SK-N-MC (cell line): ENCODE data around the gene IL1R1.

Experiments used
- DNase-seq: peaks from one replicate; pipeline ENCODE4 v3.0.0-alpha.2; 2011; ENCODE audit warnings: low read depth, low spot score
- H3K27ac ChIP-seq: fragments of 200-600 bp; sonication (generic); 2 replicates; pipeline ENCODE4 v1.5.1; 2016; ENCODE audit warnings: mixed run types
- H3K36me3 ChIP-seq: fragments of 200-600 bp; sonication (generic); 2 replicates; pipeline ENCODE4 v1.6.1; 2017; ENCODE audit warnings: antibody characterized with exemption, low read length, mixed read lengths; ENCODE audit not compliant: insufficient read depth
- H3K4me3 ChIP-seq: fragments of 200-600 bp; sonication (generic); 2 replicates; pipeline ENCODE4 v1.5.1; 2016
- H3K9ac ChIP-seq: fragments of 200-600 bp; sonication (generic); 2 replicates; pipeline ENCODE4 v1.8.0; 2017; ENCODE audit warnings: mixed run types, mixed read lengths; ENCODE audit not compliant: insufficient read length
- H3K9me3 ChIP-seq: fragments of 200-600 bp; sonication (generic); 2 replicates; pipeline ENCODE4 v1.6.1; 2017; ENCODE audit warnings: low read depth, mild to moderate bottlenecking, antibody characterized with exemption, low read length, moderate library complexity, mixed read lengths
- EZH2 ChIP-seq: fragments of 200-600 bp; sonication (generic); IDR thresholded peaks from one replicate; pipeline ENCODE4 v1.6.1; 2017; ENCODE audit warnings: antibody characterized with exemption
- FOXP2 ChIP-seq: optimal IDR thresholded peaks from 2 replicates; pipeline ENCODE3; 2011; ENCODE audit warnings: mild to moderate bottlenecking, moderate library complexity; ENCODE audit not compliant: insufficient read depth; ENCODE audit errors: extremely low read length, control extremely low read depth
- POLR2AphosphoS5 ChIP-seq: IDR thresholded peaks from 2 replicates; pipeline ENCODE4 v1.6.1; 2012; ENCODE audit warnings: mild to moderate bottlenecking, low read depth, low read length, borderline replicate concordance

Gene IL1R1

DNA sequence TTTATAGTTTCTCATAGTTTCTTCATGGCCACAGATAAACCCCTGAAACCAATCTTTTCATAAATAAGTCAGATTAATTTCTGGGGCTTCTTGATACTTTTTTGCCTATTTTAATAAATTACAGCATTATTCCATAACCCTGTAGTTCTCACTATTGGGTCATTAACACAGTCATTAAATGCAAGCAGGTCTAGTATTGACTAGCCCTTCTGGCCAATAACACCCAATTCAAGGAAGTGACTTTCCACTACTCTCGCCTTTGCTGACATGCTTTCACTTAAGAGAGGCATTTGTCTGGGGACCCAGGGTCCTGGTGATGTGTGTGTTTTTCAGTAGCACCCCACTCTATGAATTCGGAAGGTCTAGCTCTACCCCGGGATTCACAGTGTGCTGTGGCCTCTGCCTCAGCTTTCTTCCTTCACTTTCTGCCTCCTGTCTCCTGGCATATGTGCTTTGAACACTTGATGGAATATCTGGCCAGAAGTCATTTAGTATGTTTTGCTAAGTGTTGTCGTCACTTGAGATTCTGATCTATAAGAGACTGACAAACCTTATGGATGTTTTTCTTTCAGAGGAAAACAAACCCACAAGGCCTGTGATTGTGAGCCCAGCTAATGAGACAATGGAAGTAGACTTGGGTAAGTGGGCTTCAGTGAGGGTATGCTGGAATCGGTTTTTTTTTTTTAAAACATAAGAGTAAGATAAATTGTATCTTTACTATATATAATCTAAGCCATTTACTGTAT is 25.7 kb downstream of the IL1R1 start:
- Histone ChIP-seq H3K27ac (no peak overlapping the region), H3K36me3 (no peaks in the 10 kb centered on the region), H3K9ac (no peak overlapping the region), H3K9me3 (no peaks in the 10 kb centered on the region), H3K4me3 (no peak overlapping the region)
- DNase-seq, result no peak
- no peak for TF ChIP-seq FOXP2

DNA sequence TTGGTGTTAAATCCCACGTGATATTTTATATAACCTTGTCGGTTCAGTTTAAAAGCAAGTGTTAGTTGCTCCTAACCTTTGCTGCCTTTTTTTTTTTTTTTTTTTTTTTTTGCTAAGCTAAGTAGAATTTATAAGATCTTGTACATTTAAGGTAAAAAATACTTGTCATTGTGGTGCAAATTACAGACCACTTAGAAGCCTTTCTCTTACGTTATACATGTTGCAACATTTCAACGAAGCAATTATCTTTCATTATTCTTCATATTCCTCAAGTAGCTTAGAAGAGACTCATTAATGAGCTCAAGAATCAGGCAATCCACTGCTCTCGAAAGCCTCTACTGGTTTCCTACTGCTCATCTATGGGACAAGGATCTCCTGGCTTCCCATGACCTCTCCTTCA is 29.4 kb downstream of the IL1R1 start:
- Histone ChIP-seq H3K9ac (no peak overlapping the region), H3K9me3 (no peaks in the 10 kb centered on the region), H3K36me3 (no peaks in the 10 kb centered on the region), H3K4me3 (no peak overlapping the region), H3K27ac (no peak overlapping the region)
- TF ChIP-seq FOXP2 (no peak), POLR2AphosphoS5 (no peak)
- no peak for DNase-seq

DNA sequence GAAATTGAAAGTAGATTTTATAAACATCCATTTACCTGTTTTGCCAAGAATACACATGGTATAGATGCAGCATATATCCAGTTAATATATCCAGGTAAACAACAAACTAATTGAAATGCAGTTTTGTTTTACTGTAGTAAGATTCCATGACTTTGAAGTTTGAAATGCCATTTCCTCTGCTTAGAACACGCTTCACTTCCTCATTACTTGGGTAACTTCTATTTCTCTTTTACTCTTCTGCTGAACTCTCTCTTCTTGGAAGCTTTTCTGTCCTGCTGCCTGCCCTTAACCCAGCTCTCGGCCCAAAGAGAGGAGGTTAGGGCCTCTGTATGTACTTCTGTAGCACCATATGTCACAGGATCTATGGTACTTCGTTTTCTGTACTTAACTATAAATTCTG is 30.2 kb downstream of the IL1R1 start:
- no peak for DNase-seq
- Histone ChIP-seq H3K4me3 (no peak overlapping the region), H3K9me3 (no peaks in the 10 kb centered on the region), H3K9ac (no peak overlapping the region), H3K27ac (no peak overlapping the region), H3K36me3 (no peaks in the 10 kb centered on the region)
- no peak for TF ChIP-seq EZH2
- TF ChIP-seq FOXP2, result no peak
- TF ChIP-seq POLR2AphosphoS5, result no peak

DNA sequence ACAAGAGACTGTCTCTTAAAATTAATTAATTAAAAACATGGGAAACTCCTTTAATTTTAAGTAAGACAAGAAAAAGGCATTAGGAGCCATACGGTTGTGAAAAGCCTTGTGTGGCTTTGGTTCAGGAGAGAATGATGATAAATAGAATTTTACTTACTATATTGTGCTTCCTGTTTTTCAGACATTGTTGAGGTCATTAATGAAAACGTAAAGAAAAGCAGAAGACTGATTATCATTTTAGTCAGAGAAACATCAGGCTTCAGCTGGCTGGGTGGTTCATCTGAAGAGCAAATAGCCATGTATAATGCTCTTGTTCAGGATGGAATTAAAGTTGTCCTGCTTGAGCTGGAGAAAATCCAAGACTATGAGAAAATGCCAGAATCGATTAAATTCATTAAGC is 33.6 kb downstream of the IL1R1 start:
- H3K4me3 ChIP-seq, result no peak overlapping the region
- no peaks in the 10 kb centered on the region for H3K36me3 ChIP-seq
- DNase-seq, result no peak
- H3K27ac ChIP-seq, result no peak overlapping the region
- no peaks in the 10 kb centered on the region for H3K9me3 ChIP-seq
- no peak for TF ChIP-seq POLR2AphosphoS5
- no peak for TF ChIP-seq EZH2
- no peak for TF ChIP-seq FOXP2
- no peak overlapping the region for H3K9ac ChIP-seq

- no peak for DNase-seq
- Histone ChIP-seq H3K9ac (no peak overlapping the region), H3K9me3 (no peaks in the 10 kb centered on the region), H3K4me3 (no peak overlapping the region), H3K27ac (no peak overlapping the region), H3K36me3 (no peaks in the 10 kb centered on the region)
- TF ChIP-seq EZH2 (no peak), POLR2AphosphoS5 (no peak), FOXP2 (no peak)
Measured at GRCh38 chr2:102177814-102178478, 35.4 kb downstream of the IL1R1 start.

DNA sequence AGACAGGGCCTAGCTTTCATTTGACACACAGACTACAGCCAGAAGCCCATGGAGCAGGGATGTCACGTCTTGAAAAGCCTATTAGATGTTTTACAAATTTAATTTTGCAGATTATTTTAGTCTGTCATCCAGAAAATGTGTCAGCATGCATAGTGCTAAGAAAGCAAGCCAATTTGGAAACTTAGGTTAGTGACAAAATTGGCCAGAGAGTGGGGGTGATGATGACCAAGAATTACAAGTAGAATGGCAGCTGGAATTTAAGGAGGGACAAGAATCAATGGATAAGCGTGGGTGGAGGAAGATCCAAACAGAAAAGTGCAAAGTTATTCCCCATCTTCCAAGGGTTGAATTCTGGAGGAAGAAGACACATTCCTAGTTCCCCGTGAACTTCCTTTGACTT is 36.5 kb downstream of the IL1R1 start:
- Histone ChIP-seq H3K27ac (no peak overlapping the region), H3K4me3 (no peak overlapping the region), H3K9ac (no peak overlapping the region), H3K36me3 (no peaks in the 10 kb centered on the region), H3K9me3 (no peaks in the 10 kb centered on the region)
- no peak for DNase-seq
- TF ChIP-seq POLR2AphosphoS5, result no peak
- no peak for TF ChIP-seq EZH2
- no peak for TF ChIP-seq FOXP2

DNA sequence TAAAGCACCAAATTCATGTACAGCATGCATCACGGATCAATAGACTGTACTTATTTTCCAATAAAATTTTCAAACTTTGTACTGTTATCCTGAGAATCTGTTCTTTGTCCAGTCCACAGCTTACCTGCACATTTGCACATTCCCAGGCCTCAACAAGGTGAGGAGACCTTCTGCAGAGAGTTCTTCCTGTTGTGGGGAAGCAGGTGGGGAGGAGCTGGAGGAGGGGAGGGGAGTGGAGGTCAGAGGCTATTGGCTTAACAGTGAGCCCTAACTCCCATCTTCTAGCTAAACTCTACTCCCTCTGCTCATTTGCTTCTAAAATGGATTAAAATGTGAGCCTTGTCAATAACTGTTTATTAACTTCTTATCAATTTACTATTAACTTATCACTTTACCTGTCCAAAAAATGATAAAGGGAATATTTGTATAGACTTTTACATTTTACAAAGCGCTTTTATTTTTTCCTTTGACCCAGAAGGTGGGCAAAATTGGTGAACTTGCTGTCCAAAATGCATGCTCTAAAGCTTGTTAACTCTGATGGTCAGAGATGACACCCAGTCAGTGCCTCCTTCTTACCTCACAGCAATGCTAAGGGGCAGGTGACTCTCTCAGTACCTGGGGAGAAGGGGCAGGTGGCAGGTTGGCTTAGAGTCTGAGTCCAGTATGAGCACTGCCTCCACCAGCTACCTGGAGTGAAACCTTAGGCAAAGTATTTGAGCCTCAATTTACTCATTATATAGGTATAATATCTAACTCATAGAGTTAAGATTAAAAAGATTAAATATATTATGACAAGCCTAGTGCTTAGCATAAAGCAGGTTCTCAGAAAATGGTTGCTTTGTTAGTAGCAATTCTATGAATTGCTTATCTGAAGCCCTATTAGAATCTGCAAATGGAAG is 37.5 kb downstream of the IL1R1 start:
- no peak overlapping the region for H3K4me3 ChIP-seq
- no peak overlapping the region for H3K27ac ChIP-seq
- DNase-seq, result no peak
- H3K36me3 ChIP-seq, result no peaks in the 10 kb centered on the region
- no peak overlapping the region for H3K9ac ChIP-seq
- no peak for TF ChIP-seq FOXP2
- TF ChIP-seq EZH2, result no peak
- TF ChIP-seq POLR2AphosphoS5, result no peak
- no peaks in the 10 kb centered on the region for H3K9me3 ChIP-seq

DNA sequence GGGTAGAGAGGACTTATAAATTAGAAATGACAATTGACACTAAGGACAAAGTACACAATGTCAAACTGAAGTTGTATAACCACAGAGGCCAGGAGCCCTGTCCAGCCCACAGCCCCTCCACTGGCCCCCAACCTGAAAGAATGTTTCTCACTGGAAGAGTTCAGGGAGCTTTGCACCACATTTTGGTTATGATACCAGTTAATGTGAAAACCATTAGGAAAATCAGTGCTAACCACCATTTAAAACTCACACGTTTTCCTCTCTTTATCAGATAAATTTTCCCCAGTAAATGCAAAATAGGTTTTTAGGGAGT is 38.1 kb downstream of the IL1R1 start:
- Histone ChIP-seq H3K9me3 (no peaks in the 10 kb centered on the region), H3K4me3 (no peak overlapping the region), H3K9ac (no peak overlapping the region), H3K36me3 (no peaks in the 10 kb centered on the region), H3K27ac (no peak overlapping the region)
- no peak for DNase-seq
- TF ChIP-seq POLR2AphosphoS5 (no peak), FOXP2 (no peak), EZH2 (no peak)
